CD4-positive, alpha-beta memory T cell (primary cell): ENCODE data around the gene CTNNA2. TPM values are rescaled to one million over a fixed set of nuclear protein-coding genes. Genes with fewer than 3 reads are reported as not detected.

ENCODE experiments used
- CTCF ChIA-PET: fragments of 350-600 bp; sonication (Branson Sonifier 250); formaldehyde crosslinking; loops from one replicate; lab custom pipeline; 2021; ENCODE audit warnings: inconsistent platforms; ENCODE audit not compliant: partially characterized antibody; lab: Charles Lee
- POLR2A ChIA-PET: fragments of 350-600 bp; sonication (Branson Sonifier 250); formaldehyde crosslinking; loops from one replicate; lab custom pipeline; 2021; ENCODE audit not compliant: partially characterized antibody; lab: Charles Lee
- DNase-seq, 5 donors: peaks; one replicate each; pipeline versions ENCODE4 v3.0.0 to v3.0.0-alpha.2; 2020 to 2022; ENCODE audit warnings: mixed read lengths in 1 of 5
- H3K27ac ChIP-seq: one replicate; pipeline ENCODE4 v1.7.0; 2013; ENCODE audit warnings: low read depth, low read length
- H3K27me3 ChIP-seq: 2 replicates; pipeline ENCODE4 v1.7.0; 2013; ENCODE audit warnings: mild to moderate bottlenecking, low read length, moderate library complexity; ENCODE audit not compliant: insufficient read depth
- H3K36me3 ChIP-seq: 2 replicates; pipeline ENCODE4 v1.7.0; 2013; ENCODE audit warnings: mild to moderate bottlenecking, low read length, moderate library complexity; ENCODE audit not compliant: insufficient read depth
- H3K4me1 ChIP-seq: 2 replicates; pipeline ENCODE4 v1.7.0; 2013; ENCODE audit warnings: mild to moderate bottlenecking, low read length, moderate library complexity; ENCODE audit not compliant: insufficient read depth
- H3K4me3 ChIP-seq, 2 donors: one replicate each; pipeline ENCODE4 v1.7.0; 2013; ENCODE audit warnings: low read length in 2 of 2, mild to moderate bottlenecking in 1 of 2
- H3K9me3 ChIP-seq, 2 donors: one replicate each; pipeline ENCODE4 v1.7.0; 2013; ENCODE audit warnings: low read length in 2 of 2, control low read depth in 1 of 2; ENCODE audit not compliant: control insufficient read depth in 1 of 2
- H3K27ac Mint-ChIP-seq, 7 donors: one replicate each; pipeline ENCODE4 v1.8.0; 2020 to 2021; ENCODE audit warnings: mixed read lengths in 7 of 7, mild to moderate bottlenecking in 6 of 7, inconsistent platforms in 3 of 7, moderate library complexity in 3 of 7
- H3K27me3 Mint-ChIP-seq, 2 donors: one replicate each; pipeline ENCODE4 v1.8.0; 2020 to 2021; ENCODE audit warnings: mixed read lengths in 2 of 2
- H3K36me3 Mint-ChIP-seq, 2 donors: one replicate each; pipeline ENCODE4 v1.8.0; 2020 to 2021; ENCODE audit warnings: mixed read lengths in 2 of 2, inconsistent platforms in 1 of 2, mild to moderate bottlenecking in 1 of 2
- H3K4me1 Mint-ChIP-seq, 4 donors: one replicate each; pipeline ENCODE4 v1.8.0; 2020 to 2021; ENCODE audit warnings: mixed read lengths in 4 of 4, mild to moderate bottlenecking in 1 of 4
- H3K4me3 Mint-ChIP-seq, 8 donors: one replicate each; pipeline ENCODE4 v1.8.0; 2020 to 2021; ENCODE audit warnings: mixed read lengths in 8 of 8, mild to moderate bottlenecking in 7 of 8, moderate library complexity in 6 of 8, inconsistent platforms in 3 of 8
- H3K9me3 Mint-ChIP-seq, 8 donors: one replicate each; pipeline ENCODE4 v1.8.0; 2020 to 2021; ENCODE audit warnings: mixed read lengths in 8 of 8, mild to moderate bottlenecking in 5 of 8, inconsistent platforms in 3 of 8, moderate library complexity in 1 of 8
- intact Hi-C: fragments of 100-400 bp; cut with micrococcal nuclease; formaldehyde crosslinking; loops from one replicate; pipeline ENCODE4 v1.15.1; 2023
- polyA plus RNA-seq, 2 donors: library from polyadenylated mRNA; unstranded; fragments of 300-500 nt; fragmentation: Illumina TruSeq; gene quantifications; one replicate each; pipeline ENCODE4 v1.2.3, GENCODE V29; 2021
- total RNA-seq, 2 experiments: library from RNA; stranded (reverse); gene quantifications; one replicate each; pipeline ENCODE4 v1.2.3, GENCODE V29; 2021

The CTNNA2 gene
- total and polyA plus RNA-seq, 4 experiments from 2014 or later = not detected

- Mint-ChIP-seq H3K4me3 (no peak overlapping the region), H3K27me3 (no peaks in the 10 kb centered on the region), H3K4me1 (no peaks in the 10 kb centered on the region), H3K9me3 (peaks cover 2 to 13% (median 4%) of the 10 kb centered on the region in 8 donors), H3K27ac (no peak overlapping the region), H3K36me3 (no peaks in the 10 kb centered on the region)
- Histone ChIP-seq H3K27me3 (no peaks in the 10 kb centered on the region), H3K27ac (no peak overlapping the region), H3K4me1 (no peaks in the 10 kb centered on the region), H3K36me3 (no peaks in the 10 kb centered on the region), H3K4me3 (no peak overlapping the region), H3K9me3 (no peaks in the 10 kb centered on the region)
- ChIA-PET CTCF (no interaction called here), POLR2A (no interaction called here)
- intact Hi-C loops = no loop called here
- no peak for DNase-seq
Observed at GRCh38 chr2:80126596-80127189, 613.8 kb downstream of the CTNNA2 start.

- POLR2A ChIA-PET = no interaction called here
- intact Hi-C loops = no loop called here
Observed at GRCh38 chr2:80128080-80128479, 615.2 kb downstream of the CTNNA2 start.

GRCh38 chr2:80132281-80132680 lies 619.4 kb downstream of the CTNNA2 start:
- no peak overlapping the region for H3K27ac Mint-ChIP-seq
- POLR2A ChIA-PET = no interaction called here
- no peaks in the 10 kb centered on the region for H3K27me3 Mint-ChIP-seq
- CTCF ChIA-PET = no interaction called here
- Histone ChIP-seq H3K9me3 (no peaks in the 10 kb centered on the region), H3K4me1 (no peaks in the 10 kb centered on the region), H3K36me3 (no peaks in the 10 kb centered on the region), H3K27me3 (no peaks in the 10 kb centered on the region), H3K4me3 (no peak overlapping the region), H3K27ac (no peak overlapping the region)
- DNase-seq = no peak
- intact Hi-C loops = no loop called here
- H3K9me3 Mint-ChIP-seq = peaks cover 2 to 18% (median 6%) of the 10 kb centered on the region in 8 donors
- H3K4me1 Mint-ChIP-seq = no peaks in the 10 kb centered on the region
- no peak overlapping the region for H3K4me3 Mint-ChIP-seq
- H3K36me3 Mint-ChIP-seq = no peaks in the 10 kb centered on the region

More at GRCh38 chr2:80128080-80128479, 615.2 kb downstream of the CTNNA2 start:
- H3K27ac Mint-ChIP-seq = no peak overlapping the region
- no peak overlapping the region for H3K4me3 ChIP-seq
- no peaks in the 10 kb centered on the region for H3K4me1 ChIP-seq
- no peaks in the 10 kb centered on the region for H3K36me3 ChIP-seq
- no peaks in the 10 kb centered on the region for H3K36me3 Mint-ChIP-seq
- CTCF ChIA-PET = no interaction called here
- no peaks in the 10 kb centered on the region for H3K9me3 ChIP-seq
- H3K27me3 ChIP-seq = no peaks in the 10 kb centered on the region
- H3K4me3 Mint-ChIP-seq = no peak overlapping the region
- H3K4me1 Mint-ChIP-seq = no peaks in the 10 kb centered on the region
- H3K27ac ChIP-seq = no peak overlapping the region
- H3K27me3 Mint-ChIP-seq = no peaks in the 10 kb centered on the region
- DNase-seq = no peak
- H3K9me3 Mint-ChIP-seq = peaks cover 2 to 13% (median 5%) of the 10 kb centered on the region in 8 donors

DNA sequence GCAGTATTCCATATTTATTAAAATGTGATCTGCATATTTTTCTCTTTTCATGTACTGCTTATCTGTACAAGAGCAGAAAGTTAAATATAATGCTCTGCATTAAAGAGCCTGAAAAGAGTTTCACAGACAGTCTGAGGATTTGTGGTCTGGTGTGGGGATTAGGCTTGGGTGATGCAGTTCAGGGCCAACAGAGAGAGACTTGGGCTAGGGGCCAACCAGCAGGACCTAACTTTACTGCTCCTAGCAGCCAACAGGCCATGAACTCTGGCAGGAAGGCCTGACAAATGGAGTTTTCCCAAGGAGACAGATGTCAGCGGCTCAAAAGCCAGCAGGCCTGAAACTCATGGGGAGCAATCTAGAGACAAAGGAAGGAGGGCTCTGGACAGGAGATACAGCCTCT lies 622.1 kb downstream of the CTNNA2 start:
- ChIA-PET CTCF (no interaction called here), POLR2A (no interaction called here)
- Histone ChIP-seq H3K4me3 (no peak overlapping the region), H3K4me1 (no peaks in the 10 kb centered on the region), H3K27ac (no peak overlapping the region), H3K36me3 (no peaks in the 10 kb centered on the region), H3K9me3 (no peaks in the 10 kb centered on the region), H3K27me3 (no peaks in the 10 kb centered on the region)
- intact Hi-C loops = no loop called here
- no peaks in the 10 kb centered on the region for H3K4me1 Mint-ChIP-seq
- H3K36me3 Mint-ChIP-seq = no peaks in the 10 kb centered on the region
- H3K9me3 Mint-ChIP-seq = peaks cover 2 to 18% (median 7%) of the 10 kb centered on the region in 8 donors
- no peak overlapping the region for H3K27ac Mint-ChIP-seq
- no peak overlapping the region for H3K4me3 Mint-ChIP-seq
- no peaks in the 10 kb centered on the region for H3K27me3 Mint-ChIP-seq
- no peak for DNase-seq

- no peak for DNase-seq
- no peak overlapping the region for H3K27ac ChIP-seq
- Mint-ChIP-seq H3K36me3 (no peaks in the 10 kb centered on the region), H3K4me1 (no peaks in the 10 kb centered on the region), H3K4me3 (no peak overlapping the region), H3K27me3 (no peaks in the 10 kb centered on the region), H3K27ac (no peak overlapping the region), H3K9me3 (peaks cover 2 to 15% (median 7%) of the 10 kb centered on the region in 8 donors)
- POLR2A ChIA-PET = no interaction called here
- H3K36me3 ChIP-seq = no peaks in the 10 kb centered on the region
- H3K4me1 ChIP-seq = no peaks in the 10 kb centered on the region
- H3K27me3 ChIP-seq = no peaks in the 10 kb centered on the region
- CTCF ChIA-PET = no interaction called here
- intact Hi-C loops = no loop called here
- no peaks in the 10 kb centered on the region for H3K9me3 ChIP-seq
- H3K4me3 ChIP-seq = no peak overlapping the region
Observed at GRCh38 chr2:80136338-80136737, 623.5 kb downstream of the CTNNA2 start.

GRCh38 chr2:80139001-80139400 lies 626.1 kb downstream of the CTNNA2 start:
- Mint-ChIP-seq H3K4me3 (no peak overlapping the region), H3K27ac (no peak overlapping the region), H3K36me3 (no peaks in the 10 kb centered on the region), H3K4me1 (no peaks in the 10 kb centered on the region), H3K27me3 (no peaks in the 10 kb centered on the region), H3K9me3 (peaks cover 1 to 16% (median 7%) of the 10 kb centered on the region in 8 donors)
- Histone ChIP-seq H3K27me3 (no peaks in the 10 kb centered on the region), H3K27ac (no peak overlapping the region), H3K4me3 (no peak overlapping the region), H3K4me1 (no peaks in the 10 kb centered on the region), H3K9me3 (no peaks in the 10 kb centered on the region), H3K36me3 (no peaks in the 10 kb centered on the region)
- no peak for DNase-seq
- ChIA-PET POLR2A (no interaction called here), CTCF (no interaction called here)
- intact Hi-C loops = no loop called here

DNA sequence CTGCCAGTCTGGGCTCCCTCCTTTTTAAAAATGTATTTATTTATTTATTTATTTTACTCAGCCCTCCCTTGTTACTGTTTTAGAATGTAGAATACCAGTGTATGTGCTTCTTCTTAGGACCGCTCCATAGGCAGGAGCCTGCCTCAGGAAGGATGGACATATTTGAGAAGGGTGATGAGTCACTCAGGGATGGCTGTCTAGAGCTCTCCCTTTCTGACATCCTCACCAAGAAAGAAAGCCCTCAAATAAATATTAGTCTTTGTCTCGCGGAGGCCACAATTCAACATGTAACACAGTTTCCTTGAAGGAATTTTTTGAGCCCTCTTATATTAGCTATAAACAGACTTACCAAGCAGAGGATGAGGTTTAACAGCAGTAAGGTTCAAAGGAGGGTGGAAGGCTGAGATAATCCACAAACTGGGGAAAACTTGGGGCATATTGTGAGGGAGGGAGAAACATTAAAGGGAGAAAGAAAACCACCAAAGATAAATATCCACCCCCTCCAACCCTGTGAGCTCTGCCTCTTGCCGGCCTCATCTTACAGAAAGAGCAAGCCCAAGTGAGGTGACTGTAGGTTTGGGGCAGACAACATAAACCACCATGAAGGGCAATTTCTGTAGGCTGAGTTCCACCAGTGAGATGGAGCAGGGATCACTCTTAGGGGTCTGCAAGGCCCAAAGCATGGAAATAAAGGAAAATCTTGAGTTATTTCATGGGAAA lies 628.3 kb downstream of the CTNNA2 start:
- ChIA-PET CTCF (no interaction called here), POLR2A (no interaction called here)
- Mint-ChIP-seq H3K27ac (peak overlapping the region in 1 of 7 donors; percentile 44), H3K36me3 (no peaks in the 10 kb centered on the region), H3K4me1 (no peaks in the 10 kb centered on the region), H3K27me3 (no peaks in the 10 kb centered on the region), H3K9me3 (peaks cover 0 to 11% (median 6%) of the 10 kb centered on the region in 8 donors), H3K4me3 (no peak overlapping the region)
- Histone ChIP-seq H3K36me3 (no peaks in the 10 kb centered on the region), H3K9me3 (no peaks in the 10 kb centered on the region), H3K4me3 (no peak overlapping the region), H3K4me1 (no peaks in the 10 kb centered on the region), H3K27me3 (no peaks in the 10 kb centered on the region), H3K27ac (no peak overlapping the region)
- intact Hi-C loops = no loop called here
- no peak for DNase-seq
